Sigmoid colon (tissue), 7 donors: ENCODE results near the gene PRSS38. TPM values are rescaled to one million over a fixed set of nuclear protein-coding genes. Genes with fewer than 3 reads are reported as not detected.

ENCODE experiments used
- DNase-seq: peaks from one replicate; pipeline ENCODE4 v3.0.0-alpha.2; 2019
- H3K27ac ChIP-seq, 4 donors: fragments of 200-600 bp; sonication (generic); one replicate each; pipeline ENCODE4 v1.5.1; 2016 to 2019; ENCODE audit warnings: mild to moderate bottlenecking in 1 of 4
- H3K27me3 ChIP-seq, 3 donors: fragments of 200-600 bp; sonication (generic); one replicate each; pipeline ENCODE4 v1.5.1; 2019; ENCODE audit warnings: mild to moderate bottlenecking in 1 of 3
- H3K36me3 ChIP-seq, 4 donors: fragments of 200-600 bp; sonication (generic); one replicate each; pipeline ENCODE4 v1.5.1; 2016 to 2019
- H3K4me1 ChIP-seq, 4 donors: fragments of 200-600 bp; sonication (generic); one replicate each; pipeline ENCODE4 v1.5.1; 2017 to 2019
- H3K4me3 ChIP-seq, 4 donors: fragments of 200-600 bp; sonication (generic); one replicate each; pipeline ENCODE4 v1.5.1; 2017 to 2019; ENCODE audit warnings: mild to moderate bottlenecking in 2 of 4, moderate library complexity in 1 of 4
- H3K9me3 ChIP-seq, 4 donors: fragments of 200-600 bp in 3 of 4; sonication (generic) in 3 of 4; one replicate each; pipeline versions ENCODE4 v1.5.1 to v1.6.1; 2013 to 2019
- EP300 ChIP-seq, 4 donors: sonication (generic); formaldehyde crosslinking; IDR thresholded peaks; one replicate each; pipeline ENCODE4 v1.6.1; 2017; ENCODE audit warnings: antibody characterized with exemption in 4 of 4
- POLR2A ChIP-seq, 2 donors: fragments of 450-650 bp; IDR thresholded peaks; one replicate each; pipeline ENCODE4 v1.6.1; 2016; ENCODE audit warnings: antibody characterized with exemption in 2 of 2, mild to moderate bottlenecking in 2 of 2, moderate library complexity in 2 of 2
- POLR2AphosphoS5 ChIP-seq, 4 donors: sonication (generic); formaldehyde crosslinking; IDR thresholded peaks; one replicate each; pipeline ENCODE4 v1.6.1; 2017; ENCODE audit warnings: antibody characterized with exemption in 4 of 4
- WGBS, 2 donors: extraction: QIAGEN DNeasy Blood & Tissue Kit; methylation state at CpG; one replicate each; pipeline ENCODE4 v1.1.7; 2013; 5-methylcytosine and 5-hydroxymethylcytosine counted together
- intact Hi-C: fragments of 100-400 bp; cut with DNase I; formaldehyde crosslinking; loops from one replicate; pipeline ENCODE4 v1.15.1; 2023
- polyA plus RNA-seq, 3 donors: library from polyadenylated mRNA; stranded (reverse); fragments of 200-250 nt; gene quantifications; one replicate each; pipeline ENCODE4 v1.2.3, GENCODE V29; 2013
- total RNA-seq, 4 donors: library from RNA; depleted of rRNA; stranded (reverse); fragments of >200 nt; gene quantifications; one replicate each; pipeline ENCODE4 v1.1.0, GENCODE V29; 2016
- TF ChIP-seq, protein P1 (sequence below), 4 experiments: fragments of 450-650 bp in 3 of 4; fragments of 200-600 bp in 1 of 4; IDR thresholded peaks; one replicate each; pipeline ENCODE4 v1.5.1; 2016 to 2019; ENCODE audit warnings: antibody characterized with exemption in 4 of 4, mild to moderate bottlenecking in 3 of 4, moderate library complexity in 2 of 4
- donor health status: healthy with polysubstance abuse.
- donor health status: Bipolar disorder and iron deficiency.
- donor health status: healthy.

The PRSS38 gene
- total and polyA plus RNA-seq, 7 donors: not detected

DNA sequence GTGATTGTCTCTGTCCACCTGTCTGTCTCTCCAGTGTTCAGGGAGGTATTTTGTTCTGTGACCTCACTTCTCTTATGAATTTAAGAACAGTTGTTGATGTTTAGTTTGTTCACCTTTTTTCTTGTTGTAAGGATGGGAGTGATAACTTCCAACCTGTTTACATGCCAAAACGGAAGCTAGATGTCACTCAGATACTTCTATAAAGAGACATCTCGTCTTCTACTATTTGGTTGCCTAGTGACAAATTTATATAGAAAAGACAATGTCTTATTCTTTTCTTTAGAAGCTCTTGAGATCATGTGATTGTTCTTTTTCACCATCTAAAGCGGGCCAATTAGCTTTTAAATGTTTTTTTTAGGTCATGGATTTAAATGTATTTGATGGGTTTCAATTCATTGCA is 33.8 kb downstream of the PRSS38 start:
- no peak overlapping the region for H3K4me3 ChIP-seq
- H3K36me3 ChIP-seq: no peaks in the 10 kb centered on the region
- DNase-seq: no peak
- intact Hi-C loops: no loop called here
- WGBS, 2 donors: 39 to 64% methylated on average over 3 of the region's 3 CpGs
- H3K9me3 ChIP-seq: peaks cover 0 to 5% (median under 1%) of the 10 kb centered on the region in 4 donors
- no peak for TF ChIP-seq POLR2AphosphoS5 (IDR thresholded peaks at IDR 0.05)
- TF ChIP-seq, protein P1, sequence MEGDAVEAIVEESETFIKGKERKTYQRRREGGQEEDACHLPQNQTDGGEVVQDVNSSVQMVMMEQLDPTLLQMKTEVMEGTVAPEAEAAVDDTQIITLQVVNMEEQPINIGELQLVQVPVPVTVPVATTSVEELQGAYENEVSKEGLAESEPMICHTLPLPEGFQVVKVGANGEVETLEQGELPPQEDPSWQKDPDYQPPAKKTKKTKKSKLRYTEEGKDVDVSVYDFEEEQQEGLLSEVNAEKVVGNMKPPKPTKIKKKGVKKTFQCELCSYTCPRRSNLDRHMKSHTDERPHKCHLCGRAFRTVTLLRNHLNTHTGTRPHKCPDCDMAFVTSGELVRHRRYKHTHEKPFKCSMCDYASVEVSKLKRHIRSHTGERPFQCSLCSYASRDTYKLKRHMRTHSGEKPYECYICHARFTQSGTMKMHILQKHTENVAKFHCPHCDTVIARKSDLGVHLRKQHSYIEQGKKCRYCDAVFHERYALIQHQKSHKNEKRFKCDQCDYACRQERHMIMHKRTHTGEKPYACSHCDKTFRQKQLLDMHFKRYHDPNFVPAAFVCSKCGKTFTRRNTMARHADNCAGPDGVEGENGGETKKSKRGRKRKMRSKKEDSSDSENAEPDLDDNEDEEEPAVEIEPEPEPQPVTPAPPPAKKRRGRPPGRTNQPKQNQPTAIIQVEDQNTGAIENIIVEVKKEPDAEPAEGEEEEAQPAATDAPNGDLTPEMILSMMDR (IDR thresholded peaks at IDR 0.05): no peak
- TF ChIP-seq POLR2A (IDR thresholded peaks at IDR 0.05): no peak
- TF ChIP-seq EP300 (IDR thresholded peaks at IDR 0.05): no peak
- H3K27ac ChIP-seq: no peak overlapping the region
- no peaks in the 10 kb centered on the region for H3K4me1 ChIP-seq
- no peaks in the 10 kb centered on the region for H3K27me3 ChIP-seq

DNA sequence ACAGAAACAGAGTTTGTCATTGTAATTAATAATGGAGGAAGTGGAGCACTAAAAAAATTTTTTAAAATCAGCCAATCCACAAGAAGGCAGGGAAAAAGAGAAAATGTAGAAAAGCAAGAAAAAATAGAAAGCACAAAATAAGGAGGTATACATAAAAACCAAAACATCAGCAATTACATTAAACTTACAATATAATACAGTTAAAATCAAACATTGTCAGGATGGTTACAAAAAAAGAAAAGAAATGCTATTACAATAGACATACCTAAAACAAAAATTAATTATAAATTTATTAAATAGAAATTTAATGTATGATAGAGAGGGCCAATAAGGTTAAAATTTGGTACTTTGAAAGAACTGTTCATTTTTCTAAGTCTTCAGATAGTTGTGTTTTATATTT is 38.7 kb downstream of the PRSS38 start:
- intact Hi-C loops: no loop called here
- Histone ChIP-seq H3K4me1 (no peaks in the 10 kb centered on the region), H3K36me3 (no peaks in the 10 kb centered on the region), H3K4me3 (no peak overlapping the region), H3K27me3 (no peaks in the 10 kb centered on the region), H3K27ac (no peak overlapping the region), H3K9me3 (peaks cover 0 to 2% (median 0%) of the 10 kb centered on the region in 4 donors)
- no peak for DNase-seq
- TF ChIP-seq EP300 (IDR thresholded peaks at IDR 0.05) (no peak), POLR2A (IDR thresholded peaks at IDR 0.05) (no peak), POLR2AphosphoS5 (IDR thresholded peaks at IDR 0.05) (no peak)
- TF ChIP-seq, protein P1 (IDR thresholded peaks at IDR 0.05): no peak

DNA sequence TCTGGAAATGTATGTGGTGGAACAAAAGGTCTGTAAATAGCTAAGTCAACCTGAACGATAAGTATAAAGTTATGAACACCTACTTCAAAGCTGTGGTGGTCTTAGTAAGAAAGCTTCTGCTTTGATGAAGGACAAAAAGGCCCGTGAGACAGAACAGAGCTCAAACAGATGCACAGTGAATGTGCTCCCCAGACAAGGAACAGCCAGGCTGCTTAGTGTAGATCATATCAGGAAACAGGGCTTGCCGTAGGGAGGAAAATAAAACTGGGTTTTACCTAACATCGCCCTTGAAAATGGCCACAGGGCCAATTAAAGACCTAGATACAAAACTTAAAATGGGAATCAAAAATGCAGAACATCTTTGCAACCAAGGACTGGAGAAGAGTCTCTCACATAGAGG is 40.2 kb downstream of the PRSS38 start:
- H3K9me3 ChIP-seq: no peaks in the 10 kb centered on the region
- intact Hi-C loops: no loop called here
- 80 to 84% methylated on average over 4 of the region's 4 CpGs for WGBS, 2 donors

DNA sequence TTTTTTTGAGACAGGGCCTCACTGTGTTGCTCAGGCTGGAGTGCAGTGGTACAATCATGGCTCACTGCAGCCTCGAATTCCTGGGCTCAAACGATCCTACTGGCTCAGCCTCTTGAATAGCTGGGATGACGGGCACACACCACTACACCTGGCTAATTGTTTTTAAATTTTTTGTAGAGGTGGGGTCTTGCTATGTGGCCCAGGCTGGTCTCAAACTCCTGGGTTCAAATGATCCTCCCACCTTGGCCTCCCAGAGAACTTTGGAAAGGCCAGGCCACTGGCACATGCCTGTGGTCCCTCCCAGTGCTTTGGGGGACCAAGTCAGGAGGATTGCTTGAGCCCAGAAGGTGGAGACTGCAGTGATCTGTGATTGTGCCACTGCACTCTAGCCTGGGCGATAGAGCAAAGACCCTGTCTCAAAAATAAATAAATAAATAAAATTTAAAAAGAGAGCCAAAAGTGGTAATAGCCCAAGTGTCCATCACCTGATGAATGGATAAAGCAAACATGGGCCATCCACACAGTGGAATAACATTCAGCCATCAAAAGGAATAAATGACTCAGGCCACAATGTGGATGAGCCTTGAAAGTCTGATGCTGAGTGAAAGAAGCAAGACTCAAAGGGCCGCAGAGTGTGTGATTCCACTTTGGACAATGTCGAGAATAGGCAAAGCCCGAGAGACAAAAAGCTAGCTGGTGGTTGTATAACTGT is 40.8 kb downstream of the PRSS38 start:
- H3K4me1 ChIP-seq: no peaks in the 10 kb centered on the region
- no peaks in the 10 kb centered on the region for H3K27me3 ChIP-seq
- no peak overlapping the region for H3K4me3 ChIP-seq
- no peak overlapping the region for H3K27ac ChIP-seq
- no peaks in the 10 kb centered on the region for H3K9me3 ChIP-seq
- WGBS, 2 donors: 85 to 88% methylated on average over 7 of the region's 7 CpGs
- H3K36me3 ChIP-seq: no peaks in the 10 kb centered on the region
- no peak for DNase-seq
- intact Hi-C loops: no loop called here
- TF ChIP-seq, protein P1 (IDR thresholded peaks at IDR 0.05): no peak
- TF ChIP-seq POLR2AphosphoS5 (IDR thresholded peaks at IDR 0.05) (no peak), EP300 (IDR thresholded peaks at IDR 0.05) (no peak), POLR2A (IDR thresholded peaks at IDR 0.05) (no peak)

More for the DNA sequence above, 40.2 kb downstream of the PRSS38 start:
- Histone ChIP-seq H3K4me3 (no peak overlapping the region), H3K36me3 (no peaks in the 10 kb centered on the region), H3K27ac (no peak overlapping the region), H3K27me3 (no peaks in the 10 kb centered on the region), H3K4me1 (no peaks in the 10 kb centered on the region)
- TF ChIP-seq POLR2A (IDR thresholded peaks at IDR 0.05) (no peak), POLR2AphosphoS5 (IDR thresholded peaks at IDR 0.05) (no peak), EP300 (IDR thresholded peaks at IDR 0.05) (no peak)
- TF ChIP-seq, protein P1 (IDR thresholded peaks at IDR 0.05): no peak
- no peak for DNase-seq

DNA sequence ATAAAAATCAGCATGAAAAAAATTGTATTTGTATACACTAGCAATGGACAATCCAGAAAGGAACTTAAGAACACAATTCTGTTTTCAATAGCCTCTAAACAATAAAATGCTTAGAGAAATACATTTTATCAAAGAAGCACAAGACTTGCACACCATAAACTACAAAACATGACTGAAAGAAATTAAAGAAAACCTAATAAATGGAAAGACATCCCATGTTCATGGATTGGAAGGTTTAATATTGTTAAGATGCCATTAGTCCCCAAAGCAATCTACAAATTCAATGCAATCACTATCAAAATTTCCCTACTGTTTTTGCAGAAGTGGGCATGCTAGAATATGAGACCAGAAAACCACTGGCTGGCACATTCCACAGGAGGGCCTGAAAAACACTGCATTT is 49.4 kb downstream of the PRSS38 start:
- no peaks in the 10 kb centered on the region for H3K4me1 ChIP-seq
- TF ChIP-seq EP300 (IDR thresholded peaks at IDR 0.05): no peak
- TF ChIP-seq, protein P1 (IDR thresholded peaks at IDR 0.05): no peak
- no peak for TF ChIP-seq POLR2AphosphoS5 (IDR thresholded peaks at IDR 0.05)
- no peak for TF ChIP-seq POLR2A (IDR thresholded peaks at IDR 0.05)
- intact Hi-C loops: no loop called here
- no peak overlapping the region for H3K27ac ChIP-seq
- no peaks in the 10 kb centered on the region for H3K27me3 ChIP-seq
- no peak overlapping the region for H3K4me3 ChIP-seq
- H3K36me3 ChIP-seq: no peaks in the 10 kb centered on the region
- H3K9me3 ChIP-seq: peaks cover 0 to 9% (median 8%) of the 10 kb centered on the region in 4 donors
- no peak for DNase-seq
